HUDEP-2 (cell line): ENCODE data around the gene EFHD2.
A peak's percentile ranks its signal among the peaks of the same experiment; 100 is the strongest.
"Not testable (repeated sequence)": the region's sequence is repeated elsewhere in the genome, so short reads cannot be mapped to it uniquely, and the experiment has no call there.

Source experiments
- DNase-seq, 76 experiments: peaks; one replicate each; lab custom pipeline; 2025; ENCODE audit not compliant: unreplicated experiment in 76 of 76; lab: John Stamatoyannopoulos, UW

Gene EFHD2

DNA sequence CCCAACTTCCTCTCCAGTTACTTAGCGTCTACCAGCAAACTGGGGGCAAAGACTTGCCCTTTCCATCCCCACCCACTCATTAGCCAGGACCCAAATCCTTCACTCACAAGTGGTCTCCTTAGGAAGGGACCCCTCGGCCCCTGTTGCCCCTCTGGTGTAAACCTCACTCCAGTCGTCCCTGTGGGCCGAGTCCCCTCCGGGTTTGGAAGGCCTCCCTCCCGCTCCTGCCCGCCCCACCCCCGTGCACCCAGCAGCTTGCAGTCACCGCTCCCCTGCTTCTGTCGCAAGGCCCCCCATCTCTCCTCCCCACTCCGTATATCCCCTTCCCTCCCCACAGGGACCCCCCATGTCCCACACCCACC, 1.2 kb downstream of the EFHD2 start:
- DNase-seq: no peak

GRCh38 chr1:15411593-15412137, 2.0 kb downstream of the EFHD2 start:
- DNase-seq: peak in 3 of 76 experiments; percentile 5 to 25 (median 7)

DNA sequence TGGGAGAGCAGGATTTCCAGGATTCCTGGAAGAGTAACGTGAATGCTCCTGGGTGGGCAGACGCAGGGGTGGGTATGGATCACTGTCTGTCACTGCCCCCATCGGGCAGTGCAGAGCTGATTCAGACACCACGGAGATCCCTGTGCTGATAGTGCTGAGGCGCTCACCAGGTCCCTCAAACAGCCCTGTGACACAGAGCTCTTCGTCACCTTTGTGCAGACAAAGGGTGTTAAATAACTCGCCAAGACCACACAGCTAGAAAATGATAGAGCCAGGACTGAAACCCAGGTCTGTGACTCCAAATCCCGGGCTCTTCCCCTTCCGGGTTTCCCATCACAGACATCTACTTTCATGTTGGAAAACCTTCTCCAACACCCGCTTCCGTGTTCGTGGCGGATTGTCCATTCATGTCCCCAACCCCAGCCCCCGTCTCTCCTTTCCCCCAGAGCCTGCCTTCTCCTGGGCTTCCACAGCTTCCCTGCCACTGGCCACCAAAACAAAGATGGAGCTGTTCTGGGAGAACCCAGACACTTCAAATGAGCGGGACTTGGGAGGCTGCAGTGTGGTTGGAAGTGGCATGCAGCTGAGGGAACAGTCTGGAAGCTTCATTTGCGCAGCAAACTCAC, 2.6 kb downstream of the EFHD2 start:
- DNase-seq: peak in 25 of 76 experiments; percentile 7 to 43 (median 23)

DNA sequence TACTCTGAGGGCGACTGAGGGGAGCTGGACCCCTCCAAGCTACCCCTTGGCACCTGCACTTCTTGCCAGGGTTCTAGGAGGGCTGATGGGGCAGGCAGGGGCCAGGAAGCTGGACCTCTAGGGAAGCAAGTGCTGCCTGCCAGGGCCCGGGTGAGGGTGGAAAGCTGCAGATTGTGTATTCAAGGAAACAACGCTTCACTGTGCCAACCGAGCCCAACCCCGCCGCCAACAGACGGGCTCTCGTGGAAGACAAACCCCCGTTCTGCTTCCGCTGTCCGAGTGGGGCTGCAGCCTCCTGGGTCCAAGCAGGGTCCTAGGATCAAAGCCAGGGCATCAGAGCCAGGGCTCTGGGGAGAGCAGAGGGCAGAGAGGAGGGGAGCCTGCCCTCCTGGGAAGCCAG, 3.2 kb downstream of the EFHD2 start:
- no peak for DNase-seq

GRCh38 chr1:15413563-15414444, 4.1 kb downstream of the EFHD2 start:
- no peak for DNase-seq

GRCh38 chr1:15414445-15414983, 4.8 kb downstream of the EFHD2 start:
- no peak for DNase-seq

DNA sequence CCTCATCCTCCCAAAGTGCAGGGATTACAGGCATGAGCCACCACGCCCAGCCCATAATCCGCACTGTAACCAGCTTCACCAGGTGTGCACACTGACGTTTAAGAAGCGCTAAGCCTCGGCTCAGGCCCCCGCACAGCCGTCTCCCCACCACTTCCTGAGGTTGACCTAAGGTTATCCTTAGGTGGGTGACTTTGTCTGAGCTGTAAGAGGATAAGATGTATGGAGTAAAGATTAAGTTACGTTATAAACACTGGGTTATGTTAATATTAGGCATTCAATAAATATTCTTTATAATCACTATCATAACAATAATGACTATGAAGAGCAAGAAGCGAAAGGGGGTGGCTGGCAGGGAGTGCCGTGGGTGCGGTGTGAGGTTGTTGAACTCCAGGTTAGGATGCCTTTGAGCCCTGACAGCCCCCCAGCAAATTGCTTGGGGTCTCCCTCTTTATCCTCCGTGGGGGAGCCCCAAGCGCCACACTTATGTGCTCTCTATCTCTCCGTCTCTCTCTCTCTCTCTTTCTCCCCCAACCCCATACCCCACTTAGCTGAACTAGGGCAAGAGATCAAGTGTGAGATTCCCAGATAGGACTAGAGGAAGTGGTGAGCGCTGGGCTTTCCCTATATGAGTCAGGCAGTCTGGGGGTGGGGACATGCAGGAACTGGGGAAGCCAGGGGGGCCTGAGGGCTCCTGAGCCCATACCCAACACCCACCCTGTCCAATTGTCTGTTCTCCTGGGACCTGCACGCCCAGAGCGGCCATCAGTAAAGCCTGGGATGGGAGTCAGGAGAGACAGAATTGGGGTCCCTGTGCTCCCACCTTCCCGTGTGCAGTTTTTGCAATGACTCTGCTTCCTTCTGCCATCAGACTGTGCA, 7.6 kb downstream of the EFHD2 start:
- DNase-seq: peak in 17 of 76 experiments; percentile 2 to 31 (median 18)

DNA sequence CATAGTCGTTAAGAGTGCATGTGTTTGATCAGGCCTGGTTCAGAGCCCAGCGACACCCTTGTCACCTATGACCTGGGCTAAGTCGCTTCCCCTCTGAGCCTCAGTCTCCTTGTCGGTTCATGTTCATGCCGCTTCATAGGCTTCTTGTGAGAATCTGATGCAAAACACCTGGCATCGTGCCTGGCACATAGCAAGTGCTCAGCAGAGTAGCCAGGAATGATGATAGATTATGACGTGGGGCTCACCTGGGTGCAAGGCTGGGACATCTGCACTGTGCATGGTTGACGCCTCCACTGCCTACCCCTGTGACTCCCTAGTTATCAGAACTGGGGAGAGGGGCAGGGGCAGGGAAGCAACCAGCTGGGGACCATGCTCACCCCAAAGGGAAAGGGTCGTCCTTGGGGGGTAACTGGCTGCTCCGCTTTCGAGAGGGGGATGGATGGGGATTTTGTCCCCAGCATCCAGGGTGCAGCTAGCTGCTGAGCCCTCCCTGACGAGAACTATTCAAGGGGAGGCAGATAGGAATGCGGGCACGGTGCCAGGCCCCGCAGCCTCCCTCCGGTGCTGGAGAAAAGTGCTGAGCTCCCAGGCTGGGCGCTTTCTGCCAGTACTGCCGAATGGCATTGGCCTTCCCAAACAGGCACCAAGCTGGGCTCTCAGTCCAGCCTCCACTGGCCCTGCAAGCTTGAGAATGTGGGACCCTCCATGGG, 9.3 kb downstream of the EFHD2 start:
- DNase-seq: peak in 16 of 76 experiments; percentile 7 to 37 (median 18)

GRCh38 chr1:15420853-15421465, 11.3 kb downstream of the EFHD2 start:
- DNase-seq: no peak

DNA sequence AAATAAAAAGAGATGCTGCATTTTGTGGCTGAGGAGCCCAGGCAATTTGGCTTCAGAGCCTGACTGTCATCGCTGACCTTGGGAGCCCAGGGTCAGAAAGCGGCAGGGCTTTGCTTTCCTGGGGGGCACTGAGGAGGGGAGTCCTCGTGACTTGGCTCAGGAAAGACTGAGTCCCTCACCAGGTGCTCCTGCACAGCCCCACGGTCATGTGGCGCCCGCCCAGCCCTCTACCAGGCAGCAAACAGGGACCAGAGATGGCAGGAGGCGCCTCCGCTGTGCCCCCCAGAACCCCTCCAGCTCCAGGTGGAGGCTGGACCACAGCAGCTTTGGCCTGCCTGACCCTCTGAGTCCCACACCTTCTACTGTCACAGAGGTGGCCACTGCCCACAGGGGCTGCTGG, 13.2 kb downstream of the EFHD2 start:
- DNase-seq: no peak

DNA sequence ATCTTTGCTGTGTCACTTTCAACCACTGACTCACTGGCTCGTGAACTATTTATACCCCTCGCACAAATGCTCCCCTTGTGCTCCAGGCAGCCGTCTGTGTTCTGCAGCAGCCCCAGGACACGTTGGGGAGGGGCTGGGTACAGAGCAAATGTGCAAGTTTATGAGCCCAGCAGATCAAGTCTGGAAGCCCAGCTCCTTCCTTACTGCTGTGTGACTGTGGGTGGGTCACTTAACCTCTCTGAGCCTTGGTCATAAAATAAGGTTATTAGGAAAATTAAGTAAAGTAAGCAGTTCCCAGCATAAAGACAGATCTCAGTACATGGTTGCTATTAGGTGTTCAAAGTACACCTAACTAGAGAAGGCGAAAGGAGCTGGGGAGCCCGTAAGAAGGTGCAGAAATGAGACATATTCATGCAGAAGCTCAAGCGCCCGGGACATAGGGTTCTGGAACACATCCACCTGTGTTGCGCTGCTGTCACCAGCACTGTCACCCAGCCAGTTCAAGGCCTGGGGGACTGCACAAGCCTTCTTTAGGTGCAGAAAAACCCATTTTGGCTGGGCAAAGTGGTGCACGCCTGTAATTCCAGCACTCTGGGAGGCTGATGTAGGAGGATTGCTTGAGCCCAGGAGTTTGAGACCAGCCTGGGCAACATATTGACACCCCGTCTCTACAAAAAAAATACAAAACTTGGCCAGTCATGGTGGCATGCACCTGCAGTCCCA, 13.8 kb downstream of the EFHD2 start:
- no peak for DNase-seq

- peak in 75 of 76 experiments; percentile 24 to 94 (median 79) for DNase-seq
Measured at GRCh38 chr1:15424146-15424667, 14.5 kb downstream of the EFHD2 start.

DNA sequence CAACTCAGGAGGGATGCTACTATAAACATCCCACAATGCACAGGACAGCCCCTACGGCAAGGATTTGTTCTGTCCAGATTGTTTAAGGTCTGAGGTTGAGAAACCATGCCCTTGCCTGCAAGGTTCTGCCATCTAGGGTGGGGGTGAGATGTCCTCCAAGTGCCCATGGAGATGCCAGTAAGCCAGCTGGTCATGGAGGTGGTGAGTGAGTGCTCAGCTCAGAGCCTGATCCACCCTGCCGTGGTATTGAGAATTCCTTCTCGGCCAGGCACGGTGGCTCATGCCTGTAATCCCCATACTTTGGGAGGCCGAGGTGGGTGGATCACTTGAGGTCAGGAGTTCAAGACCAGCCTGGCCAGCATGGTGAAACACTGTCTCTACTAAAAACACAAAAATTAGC, 15.3 kb downstream of the EFHD2 start:
- DNase-seq: no peak

DNA sequence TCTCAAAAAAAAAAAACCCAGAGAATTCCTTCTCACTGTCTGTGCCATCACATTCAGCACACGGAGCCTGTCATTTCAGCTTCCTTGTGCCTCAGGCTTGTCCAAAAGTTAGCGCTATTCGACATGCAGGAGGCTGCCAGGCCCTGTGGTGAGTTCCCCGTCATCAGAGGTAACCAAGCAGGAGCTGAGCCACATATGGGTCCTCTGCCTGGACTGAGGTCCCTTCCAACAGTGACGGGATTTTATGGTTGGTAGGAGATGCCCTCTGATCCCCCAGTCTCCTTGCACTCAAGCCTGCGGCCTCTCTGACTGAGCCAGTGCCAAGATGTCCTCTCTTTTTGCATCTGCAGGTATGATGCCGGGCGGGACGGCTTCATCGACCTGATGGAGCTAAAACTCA, 15.8 kb downstream of the EFHD2 start:
- no peak for DNase-seq

DNA sequence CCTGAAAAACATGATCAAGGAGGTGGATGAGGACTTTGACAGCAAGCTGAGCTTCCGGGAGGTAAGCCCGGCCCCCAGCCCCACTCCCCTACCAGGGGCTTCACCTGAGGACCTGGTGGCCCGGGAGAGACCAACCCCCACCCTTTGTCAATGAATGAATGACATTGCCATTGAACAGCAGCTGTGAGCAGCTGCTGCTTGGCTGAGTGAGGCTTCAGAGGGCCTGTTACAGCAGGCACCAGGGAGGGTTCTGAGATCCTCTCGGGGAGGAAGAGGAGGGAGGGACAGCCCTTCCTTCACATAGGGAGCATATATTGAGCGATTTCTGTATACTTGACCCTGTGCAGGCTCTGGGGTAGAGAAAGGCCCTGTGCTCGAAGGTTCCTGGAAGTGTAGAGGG, 16.3 kb downstream of the EFHD2 start:
- DNase-seq: no peak

DNA sequence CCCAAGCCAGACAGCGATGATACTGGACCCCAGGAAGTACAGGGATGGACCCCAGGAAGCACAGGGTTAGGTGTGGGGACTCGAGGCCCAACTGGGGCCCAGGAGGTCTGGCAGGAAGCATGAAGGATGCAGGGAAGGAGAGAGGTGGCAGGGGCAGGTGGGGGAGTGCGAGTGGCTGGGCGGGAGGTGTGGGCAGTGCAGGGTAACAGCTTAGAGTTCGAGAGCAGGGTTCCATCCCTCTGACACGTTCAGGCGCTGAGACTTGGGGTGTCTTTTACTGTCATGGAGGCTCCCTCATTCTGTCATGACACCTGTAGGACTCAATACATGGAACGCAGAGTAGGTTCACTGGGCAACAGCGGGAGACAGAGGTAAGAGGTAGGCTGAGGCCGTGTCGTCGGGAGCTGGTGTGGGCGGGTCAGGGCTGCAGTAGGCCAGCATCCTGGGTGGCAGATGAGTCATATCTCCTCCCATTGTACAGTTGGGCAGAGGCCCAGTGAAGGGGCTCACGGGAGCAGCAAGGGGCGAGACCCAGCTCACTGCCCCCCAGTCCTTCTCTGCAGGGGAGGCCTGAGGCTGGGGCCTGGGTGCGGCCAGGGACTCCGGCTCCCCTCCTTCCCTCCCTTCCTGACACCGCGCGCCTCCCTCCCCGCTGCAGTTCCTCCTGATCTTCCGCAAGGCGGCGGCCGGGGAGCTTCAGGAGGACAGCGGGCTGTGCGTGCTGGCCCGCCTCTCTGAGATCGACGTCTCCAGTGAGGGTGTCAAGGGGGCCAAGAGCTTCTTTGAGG, 17.0 kb downstream of the EFHD2 start:
- peak in 57 of 76 experiments; percentile 9 to 66 (median 43) for DNase-seq

GRCh38 chr1:15427280-15427666, 17.6 kb downstream of the EFHD2 start:
- no peak for DNase-seq

DNA sequence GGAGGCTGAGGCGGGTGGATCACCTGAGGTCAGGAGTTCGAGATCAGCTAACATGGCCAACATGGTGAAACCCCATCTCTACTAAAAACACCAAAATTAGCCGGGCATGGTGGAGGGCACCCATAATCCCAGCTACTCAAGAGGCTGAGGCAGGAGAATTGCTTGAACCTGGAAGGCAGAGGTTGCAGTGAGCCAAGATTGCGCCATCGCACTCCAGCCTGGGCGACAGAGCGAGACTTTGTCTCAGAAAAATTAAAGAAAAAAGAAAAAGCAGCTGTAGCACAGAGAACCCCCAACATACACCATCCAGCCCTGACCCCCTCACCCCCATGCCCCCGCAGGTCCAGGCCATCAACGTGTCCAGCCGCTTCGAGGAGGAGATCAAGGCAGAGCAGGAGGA, 18.6 kb downstream of the EFHD2 start:
- DNase-seq: not testable (repeated sequence)
